Testis (tissue), 3 donors: ENCODE results near the gene FRMD1. TPM values are rescaled to one million over a fixed set of nuclear protein-coding genes. Genes with fewer than 3 reads are reported as not detected.

Experiments used
- DNase-seq: peaks from one replicate; pipeline ENCODE4 v3.0.0-alpha.2; 2019
- H3K27ac ChIP-seq, 2 donors: fragments of 200-600 bp; sonication (generic); one replicate each; pipeline ENCODE4 v1.5.1; 2019
- H3K27me3 ChIP-seq: fragments of 200-600 bp; sonication (generic); one replicate; pipeline ENCODE4 v1.5.1; 2019
- H3K36me3 ChIP-seq: fragments of 200-600 bp; sonication (generic); one replicate; pipeline ENCODE4 v1.5.1; 2017; ENCODE audit warnings: low read depth; ENCODE audit errors: missing control alignments
- H3K4me1 ChIP-seq: fragments of 200-600 bp; sonication (generic); one replicate; pipeline ENCODE4 v1.5.1; 2019
- H3K4me3 ChIP-seq, 2 donors: fragments of 200-600 bp; sonication (generic); one replicate each; pipeline ENCODE4 v1.5.1; 2017 to 2019
- H3K9me3 ChIP-seq: fragments of 200-600 bp; sonication (generic); one replicate; pipeline ENCODE4 v1.5.1; 2017
- CTCF ChIP-seq, 3 experiments: fragments of 450-650 bp in 2 of 3; fragments of 200-600 bp in 1 of 3; sonication (generic) in 1 of 3; IDR thresholded peaks; one replicate each; pipeline ENCODE4 v1.5.1; 2016 to 2019; ENCODE audit warnings: antibody characterized with exemption in 3 of 3, mild to moderate bottlenecking in 2 of 3, moderate library complexity in 1 of 3
- POLR2A ChIP-seq: fragments of 450-650 bp; IDR thresholded peaks from one replicate; pipeline ENCODE4 v1.6.1; 2017; ENCODE audit warnings: antibody characterized with exemption, mild to moderate bottlenecking, moderate library complexity
- WGBS, 2 donors: methylation state at CpG; one replicate each; pipeline ENCODE4 v1.1.5; 2018; 5-methylcytosine and 5-hydroxymethylcytosine counted together
- intact Hi-C: fragments of 100-400 bp; cut with DNase I; formaldehyde crosslinking; loops from one replicate; pipeline ENCODE4 v1.15.1; 2023; ENCODE audit warnings: low total_unique reads
- polyA plus RNA-seq: library from polyadenylated mRNA; stranded (reverse); fragments of 350-450 nt; fragmentation: Illumina TruSeq; extraction: RNeasy Lipid Tissue Mini Kit (QIAGEN cat#74804); gene quantifications from one replicate; pipeline ENCODE4 v1.2.3, GENCODE V29; 2014; ENCODE audit warnings: low read depth, low replicate concordance; ENCODE audit not compliant: insufficient read depth
- total RNA-seq, 2 donors: library from RNA; depleted of rRNA; stranded (reverse); fragments of >200 nt; gene quantifications; one replicate each; pipeline ENCODE4 v1.2.3, GENCODE V29; 2016

Gene FRMD1
- total and polyA plus RNA-seq, 3 donors from 2014 or later: 7.2 to 13.5 (median 8.0) TPM

GRCh38 chr6:168125429-168126001, 46.5 kb upstream of the FRMD1 start:
- Histone ChIP-seq H3K27me3 (no peaks in the 10 kb centered on the region), H3K9me3 (no peaks in the 10 kb centered on the region), H3K4me3 (no peak overlapping the region), H3K27ac (no peak overlapping the region), H3K36me3 (no peaks in the 10 kb centered on the region), H3K4me1 (no peaks in the 10 kb centered on the region)
- WGBS, 2 donors: 90 to 93% methylated on average over 22 of the region's 22 CpGs
- no peak for TF ChIP-seq CTCF (IDR thresholded peaks at IDR 0.05)
- no peak for TF ChIP-seq POLR2A
- peak; percentile 11 for DNase-seq
- intact Hi-C loops: no loop called here

- intact Hi-C loops: no loop called here
- no peak overlapping the region for H3K27ac ChIP-seq
- no peak overlapping the region for H3K4me3 ChIP-seq
- TF ChIP-seq CTCF (IDR thresholded peaks at IDR 0.05) (no peak), POLR2A (no peak)
- H3K9me3 ChIP-seq: no peaks in the 10 kb centered on the region
- H3K27me3 ChIP-seq: no peaks in the 10 kb centered on the region
- H3K36me3 ChIP-seq: no peaks in the 10 kb centered on the region
- H3K4me1 ChIP-seq: no peaks in the 10 kb centered on the region
- 95% methylated on average over 11 of the region's 11 CpGs for WGBS, 2 donors
- peak; percentile 2 for DNase-seq
Measured at GRCh38 chr6:168124921-168125320, 45.9 kb upstream of the FRMD1 start.

GRCh38 chr6:168124158-168124557, 45.1 kb upstream of the FRMD1 start:
- Histone ChIP-seq H3K4me1 (no peaks in the 10 kb centered on the region), H3K27ac (no peak overlapping the region), H3K36me3 (no peaks in the 10 kb centered on the region), H3K9me3 (no peaks in the 10 kb centered on the region), H3K4me3 (no peak overlapping the region), H3K27me3 (no peaks in the 10 kb centered on the region)
- intact Hi-C loops: no loop called here
- no peak for TF ChIP-seq POLR2A
- no peak for TF ChIP-seq CTCF (IDR thresholded peaks at IDR 0.05)
- peak; percentile 2 for DNase-seq
- 89 to 91% methylated on average over 7 of the region's 7 CpGs for WGBS, 2 donors

GRCh38 chr6:168123165-168123911, 44.3 kb upstream of the FRMD1 start:
- DNase-seq: peak; percentile 9
- H3K4me1 ChIP-seq: no peaks in the 10 kb centered on the region
- no peak overlapping the region for H3K27ac ChIP-seq
- TF ChIP-seq POLR2A: no peak
- TF ChIP-seq CTCF (IDR thresholded peaks at IDR 0.05): no peak
- no peaks in the 10 kb centered on the region for H3K36me3 ChIP-seq
- WGBS, 2 donors: 84 to 87% methylated on average over 7 to 8 of the region's 8 CpGs
- intact Hi-C loops: no loop called here
- no peak overlapping the region for H3K4me3 ChIP-seq
- H3K27me3 ChIP-seq: no peaks in the 10 kb centered on the region
- H3K9me3 ChIP-seq: no peaks in the 10 kb centered on the region

- no peak overlapping the region for H3K27ac ChIP-seq
- H3K36me3 ChIP-seq: no peaks in the 10 kb centered on the region
- WGBS, 2 donors: 90 to 91% methylated on average over 9 of the region's 9 CpGs
- H3K4me1 ChIP-seq: no peaks in the 10 kb centered on the region
- TF ChIP-seq CTCF (IDR thresholded peaks at IDR 0.05) (no peak), POLR2A (no peak)
- H3K9me3 ChIP-seq: no peaks in the 10 kb centered on the region
- DNase-seq: no peak
- no peaks in the 10 kb centered on the region for H3K27me3 ChIP-seq
- no peak overlapping the region for H3K4me3 ChIP-seq
- intact Hi-C loops: no loop called here
Measured at GRCh38 chr6:168122521-168122920, 43.5 kb upstream of the FRMD1 start.
